ENCODE results near the gene HAP1.

DNA sequence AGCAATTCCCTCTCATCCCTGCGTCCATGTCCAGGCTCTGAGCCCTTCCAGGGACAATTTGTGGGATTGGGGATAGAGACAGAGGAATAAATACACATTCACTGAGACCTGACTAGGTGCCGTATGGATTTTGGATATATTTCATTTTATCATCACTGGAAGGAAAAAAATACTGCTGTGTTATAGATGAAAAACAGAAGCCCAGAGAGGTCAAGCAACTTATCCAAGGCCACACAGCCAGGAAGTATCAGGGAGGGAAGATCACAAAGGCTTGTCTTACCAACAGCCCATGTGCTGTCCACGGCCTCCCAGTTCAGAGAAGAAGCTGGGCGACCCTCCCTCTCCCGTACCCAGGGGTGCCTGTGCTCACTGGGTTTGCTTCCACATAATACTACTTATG is 6.1 kb upstream of the HAP1 start:
- TF ChIP-seq POLR2AphosphoS5 (IDR thresholded peaks at IDR 0.05) (no peak), POLR2A (IDR thresholded peaks at IDR 0.05) (no peak)
- TF ChIP-seq, protein P1, sequence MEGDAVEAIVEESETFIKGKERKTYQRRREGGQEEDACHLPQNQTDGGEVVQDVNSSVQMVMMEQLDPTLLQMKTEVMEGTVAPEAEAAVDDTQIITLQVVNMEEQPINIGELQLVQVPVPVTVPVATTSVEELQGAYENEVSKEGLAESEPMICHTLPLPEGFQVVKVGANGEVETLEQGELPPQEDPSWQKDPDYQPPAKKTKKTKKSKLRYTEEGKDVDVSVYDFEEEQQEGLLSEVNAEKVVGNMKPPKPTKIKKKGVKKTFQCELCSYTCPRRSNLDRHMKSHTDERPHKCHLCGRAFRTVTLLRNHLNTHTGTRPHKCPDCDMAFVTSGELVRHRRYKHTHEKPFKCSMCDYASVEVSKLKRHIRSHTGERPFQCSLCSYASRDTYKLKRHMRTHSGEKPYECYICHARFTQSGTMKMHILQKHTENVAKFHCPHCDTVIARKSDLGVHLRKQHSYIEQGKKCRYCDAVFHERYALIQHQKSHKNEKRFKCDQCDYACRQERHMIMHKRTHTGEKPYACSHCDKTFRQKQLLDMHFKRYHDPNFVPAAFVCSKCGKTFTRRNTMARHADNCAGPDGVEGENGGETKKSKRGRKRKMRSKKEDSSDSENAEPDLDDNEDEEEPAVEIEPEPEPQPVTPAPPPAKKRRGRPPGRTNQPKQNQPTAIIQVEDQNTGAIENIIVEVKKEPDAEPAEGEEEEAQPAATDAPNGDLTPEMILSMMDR (IDR thresholded peaks at IDR 0.05 in 8 of 11, conservative IDR thresholded peaks at IDR 0.05 in 3 of 11): no peak
